GM12878 (cell line): ENCODE measurements around the gene PXT1. TPM values are rescaled to one million over a fixed set of nuclear protein-coding genes. Genes with fewer than 3 reads are reported as not detected.

Source experiments
- ATAC-seq: fragments of 200-7000 bp; cut with Tn5 transposase; 3 replicates; pipeline ENCODE4 v1.9.1; 2020; ENCODE audit warnings: mild to moderate bottlenecking, moderate library complexity
- BruUV-seq: library from RNA; stranded (reverse); fragments of 400-500 nt; replicated peaks from 2 replicates; lab custom pipeline; 2021; lab: Mats Ljungman, UMichigan
- CTCF ChIA-PET: fragments of 300-600 bp; sonication (Branson Sonifier 250); formaldehyde crosslinking; extraction: SDS; loops from one replicate; lab custom pipeline; 2021; ENCODE audit warnings: inconsistent platforms; lab: Yijun Ruan, JAX
- POLR2A ChIA-PET: fragments of 350-600 bp; formaldehyde crosslinking; extraction: SDS; loops from one replicate; lab custom pipeline; 2021; ENCODE audit warnings: inconsistent platforms; lab: Charles Lee
- RAD21 ChIA-PET: fragments of 300-600 bp; sonication (Branson Sonifier 250); formaldehyde crosslinking; loops from one replicate; lab custom pipeline; 2023; ENCODE audit warnings: antibody characterized with exemption; ENCODE audit not compliant: unreplicated experiment; lab: Charles Lee
- SMC1A ChIA-PET: fragments of 300-600 bp; sonication (Branson Sonifier 250); formaldehyde crosslinking; loops from one replicate; lab custom pipeline; 2023; ENCODE audit not compliant: unreplicated experiment, uncharacterized antibody; lab: Charles Lee
- DNase-seq: peaks from one replicate; pipeline ENCODE4 v3.0.0-alpha.2; 2011; ENCODE audit warnings: low read depth, low spot score
- FAIRE-seq: peaks from 3 replicates; lab custom pipeline; 2011; peaks lifted over from hg19 to GRCh38; lab: Jason Lieb, UNC
- H2AFZ ChIP-seq: 2 replicates; pipeline ENCODE4 v1.6.0; 2011; ENCODE audit warnings: low read depth, low read length, control low read depth; ENCODE audit not compliant: control insufficient read depth
- H3K27ac ChIP-seq: 2 replicates; pipeline ENCODE4 v1.5.1; 2011; ENCODE audit warnings: control low read depth; ENCODE audit not compliant: control insufficient read depth, insufficient read depth
- H3K27me3 ChIP-seq, 2 experiments: replicated peaks in 1 of 2; 2 replicates each; pipeline versions ENCODE4 v1.6.0 to v1.6.1; 2011; ENCODE audit warnings: low read length in 1 of 2; ENCODE audit not compliant: control insufficient read depth in 2 of 2, insufficient read depth in 2 of 2
- H3K36me3 ChIP-seq, 2 experiments: 2 replicates each; pipeline ENCODE4 v1.5.1; 2011; ENCODE audit warnings: low read length in 1 of 2; ENCODE audit not compliant: control insufficient read depth in 2 of 2, insufficient read depth in 2 of 2
- H3K4me1 ChIP-seq: 2 replicates; pipeline ENCODE4 v1.6.1; 2011; ENCODE audit warnings: mild to moderate bottlenecking, low read length, moderate library complexity, mixed read lengths; ENCODE audit not compliant: control insufficient read depth, insufficient read depth
- H3K4me2 ChIP-seq: 2 replicates; pipeline ENCODE4 v1.6.0; 2011; ENCODE audit warnings: control low read depth; ENCODE audit not compliant: control insufficient read depth, insufficient read depth
- H3K4me3 ChIP-seq: fragments of 200-600 bp; sonication (generic); 2 replicates; pipeline ENCODE4 v1.5.1; 2016
- H3K79me2 ChIP-seq: 2 replicates; pipeline ENCODE4 v1.6.0; 2011; ENCODE audit warnings: low read length; ENCODE audit not compliant: control insufficient read depth, insufficient read depth
- H3K9ac ChIP-seq: 2 replicates; pipeline ENCODE4 v1.8.0; 2011; ENCODE audit warnings: low read length, control low read depth, mixed read lengths; ENCODE audit not compliant: control insufficient read depth, insufficient read depth
- H3K9me3 ChIP-seq: replicated peaks from 3 replicates; pipeline ENCODE4 v1.5.1; 2011; ENCODE audit warnings: mild to moderate bottlenecking, low read length; ENCODE audit not compliant: control insufficient read depth, insufficient read depth
- H4K20me1 ChIP-seq: 2 replicates; pipeline ENCODE4 v1.6.0; 2011; ENCODE audit not compliant: control insufficient read depth, insufficient read depth
- BMI1 ChIP-seq: fragments of 450-650 bp; IDR thresholded peaks from 2 replicates; pipeline ENCODE4 v1.6.1; 2016; ENCODE audit warnings: mild to moderate bottlenecking, moderate library complexity, borderline replicate concordance
- ESRRA ChIP-seq: IDR thresholded peaks from 2 replicates; pipeline ENCODE4 v1.6.1; 2012; ENCODE audit warnings: mild to moderate bottlenecking, low read length, improper control_type of control experiment
- MYC ChIP-seq: IDR thresholded peaks from 2 replicates; pipeline ENCODE4 v1.6.1; 2011; ENCODE audit warnings: mild to moderate bottlenecking, low read length, moderate library complexity, inconsistent platforms; ENCODE audit not compliant: insufficient read depth, insufficient replicate concordance, insufficient read length, severe bottlenecking
- RAD51 ChIP-seq: fragments of 450-650 bp; IDR thresholded peaks from 2 replicates; pipeline ENCODE4 v1.6.1; 2016; ENCODE audit warnings: moderate library complexity, mild to moderate bottlenecking, inconsistent platforms
- SREBF1 ChIP-seq: IDR thresholded peaks from 2 replicates; pipeline ENCODE4 v1.6.1; 2012; ENCODE audit warnings: mild to moderate bottlenecking, low read length
- TCF3 ChIP-seq: IDR thresholded peaks from 2 replicates; pipeline ENCODE4 v1.6.1; 2012; ENCODE audit warnings: low read depth, mild to moderate bottlenecking, low read length, borderline replicate concordance; ENCODE audit not compliant: insufficient read depth
- YY1 ChIP-seq: IDR thresholded peaks from 2 replicates; pipeline ENCODE4 v1.6.1; 2011; ENCODE audit warnings: low read depth, mild to moderate bottlenecking, low read length
- in situ Hi-C: fragments of 300-500 bp; cut with MboI; formaldehyde crosslinking; loops from 9 replicates; pipeline ENCODE4 v1.14.3; 2018; ENCODE audit warnings: mixed read lengths
- intact Hi-C: fragments of 100-400 bp; cut with micrococcal nuclease; formaldehyde crosslinking; loops from one replicate; pipeline ENCODE4 v1.14.2; 2022; ENCODE audit not compliant: unreplicated experiment
- polyA plus RNA-seq, 11 experiments: library from polyadenylated mRNA; depleted of rRNA in 4 of 11; unstranded in 6 of 11; stranded (reverse) in 5 of 11; fragments of >200 nt; fragmentation: Nextera tagmentation in 4 of 11; fragmentation: Illumina TruSeq in 1 of 11; extraction: Ambion mirVana in 4 of 11; extraction: Trizol in 1 of 11; gene quantifications; 1 replicate in 1 of 11; 2 replicates in 10 of 11; pipeline versions ENCODE4 v1.2.1 to v1.2.3, GENCODE V29; 2011 to 2016; ENCODE audit warnings: inconsistent platforms in 2 of 11, missing spikeins in 2 of 11, low read depth in 1 of 11
- total RNA-seq, 4 experiments: library from RNA; depleted of rRNA in 3 of 4; stranded (reverse); fragments of >200 nt in 3 of 4; fragmentation: Illumina TruSeq in 1 of 4; extraction: Trizol in 1 of 4; gene quantifications; 2 replicates each; pipeline versions ENCODE4 v1.2.1 to v1.2.3, GENCODE V29; 2013 to 2021
- TF ChIP-seq, protein P1 (sequence below): fragments of 150-350 bp; IDR thresholded peaks from 2 replicates; pipeline ENCODE4 v1.6.1; 2016; ENCODE audit warnings: low read depth, low read length

Gene PXT1
- total and polyA plus RNA-seq, 10 of the 15 experiments (the other 5 are each of a cell fraction or from before 2014, with no cell fraction given): 0.27 to 2.9 (median 0.50) TPM

DNA sequence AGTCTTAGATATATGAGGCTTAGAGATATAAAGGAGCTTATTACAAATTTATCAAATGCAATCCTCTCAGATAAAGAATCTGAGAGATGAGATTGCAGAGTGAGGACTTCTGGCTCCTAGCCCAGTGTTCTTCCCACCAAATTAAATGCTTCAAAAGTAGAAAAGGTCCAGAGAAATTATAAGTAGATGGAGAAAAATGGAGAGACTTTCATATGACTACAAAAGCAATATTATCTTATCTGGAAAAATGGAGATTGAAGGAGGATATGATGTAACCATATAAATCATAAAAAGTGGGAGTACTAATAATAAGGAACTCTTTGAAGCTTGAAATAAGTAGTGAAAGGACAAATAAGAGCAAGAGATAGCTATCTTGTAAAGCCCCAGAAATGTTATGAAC lies 3.0 kb upstream of the PXT1 start:
- Histone ChIP-seq H3K4me2 (peak overlapping the region; percentile 44; the same call in 1 of the 2 replicates), H3K4me3 (no peak overlapping the region), H4K20me1 (no peaks in the 10 kb centered on the region), H2AFZ (no peak overlapping the region), H3K27ac (no peak overlapping the region; the same call in 1 of the 2 replicates), H3K27me3 (no peaks in the 10 kb centered on the region), H3K9me3 (peaks cover 4% of the 10 kb centered on the region; the same call in 2 of the 3 replicates), H3K4me1 (peaks cover 7% of the 10 kb centered on the region), H3K79me2 (peaks cover 64% of the 10 kb centered on the region), H3K36me3 (peaks cover 0 to 9% of the 10 kb centered on the region in 2 experiments; a peak in 2 of 4 replicates), H3K9ac (no peak overlapping the region)
- ATAC-seq: no peak
- ChIA-PET RAD21 (interaction anchor here (0.7 to 2.5 kb wide), 4 partner anchors 10 to 135 kb away, joined by 3 to 12 read pairs (median 3); no protein-coding TSS in a partner anchor), POLR2A (interaction anchor here (0.5 to 1.3 kb wide), 5 partner anchors 17 to 403 kb away, joined by 3 to 7 read pairs (median 3); no protein-coding TSS in a partner anchor), CTCF (interaction anchor here (0.8 to 1.3 kb wide), 4 partner anchors 10 to 70 kb away, joined by 3 to 6 read pairs (median 4); no protein-coding TSS in a partner anchor), SMC1A (interaction anchor here (0.7 to 3.5 kb wide), 2 partner anchors 15 to 17 kb away, joined by 3 to 14 read pairs; no protein-coding TSS in a partner anchor)
- TF ChIP-seq YY1: no peak
- TF ChIP-seq TCF3: no peak
- no peak for TF ChIP-seq SREBF1
- TF ChIP-seq ESRRA: no peak
- TF ChIP-seq RAD51: no peak
- no peak for TF ChIP-seq MYC
- no peak for TF ChIP-seq BMI1
- TF ChIP-seq, protein P1, sequence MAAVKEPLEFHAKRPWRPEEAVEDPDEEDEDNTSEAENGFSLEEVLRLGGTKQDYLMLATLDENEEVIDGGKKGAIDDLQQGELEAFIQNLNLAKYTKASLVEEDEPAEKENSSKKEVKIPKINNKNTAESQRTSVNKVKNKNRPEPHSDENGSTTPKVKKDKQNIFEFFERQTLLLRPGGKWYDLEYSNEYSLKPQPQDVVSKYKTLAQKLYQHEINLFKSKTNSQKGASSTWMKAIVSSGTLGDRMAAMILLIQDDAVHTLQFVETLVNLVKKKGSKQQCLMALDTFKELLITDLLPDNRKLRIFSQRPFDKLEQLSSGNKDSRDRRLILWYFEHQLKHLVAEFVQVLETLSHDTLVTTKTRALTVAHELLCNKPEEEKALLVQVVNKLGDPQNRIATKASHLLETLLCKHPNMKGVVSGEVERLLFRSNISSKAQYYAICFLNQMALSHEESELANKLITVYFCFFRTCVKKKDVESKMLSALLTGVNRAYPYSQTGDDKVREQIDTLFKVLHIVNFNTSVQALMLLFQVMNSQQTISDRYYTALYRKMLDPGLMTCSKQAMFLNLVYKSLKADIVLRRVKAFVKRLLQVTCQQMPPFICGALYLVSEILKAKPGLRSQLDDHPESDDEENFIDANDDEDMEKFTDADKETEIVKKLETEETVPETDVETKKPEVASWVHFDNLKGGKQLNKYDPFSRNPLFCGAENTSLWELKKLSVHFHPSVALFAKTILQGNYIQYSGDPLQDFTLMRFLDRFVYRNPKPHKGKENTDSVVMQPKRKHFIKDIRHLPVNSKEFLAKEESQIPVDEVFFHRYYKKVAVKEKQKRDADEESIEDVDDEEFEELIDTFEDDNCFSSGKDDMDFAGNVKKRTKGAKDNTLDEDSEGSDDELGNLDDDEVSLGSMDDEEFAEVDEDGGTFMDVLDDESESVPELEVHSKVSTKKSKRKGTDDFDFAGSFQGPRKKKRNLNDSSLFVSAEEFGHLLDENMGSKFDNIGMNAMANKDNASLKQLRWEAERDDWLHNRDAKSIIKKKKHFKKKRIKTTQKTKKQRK: no peak
- intact Hi-C loops (no loop called here), in situ Hi-C loops (no loop called here)
- DNase-seq: no peak
- no TSS peak for BruUV-seq
- no peak for FAIRE-seq
